Stimulated activated CD8-positive, alpha-beta memory T cell treated with anti-CD3 and anti-CD28 coated beads, Interleukin-7, amount 100 ng/mL, for 48 hours (primary cell): ENCODE results near the gene PRDM8.

ENCODE experiments used
- DNase-seq, 2 donors: peaks; one replicate each; pipeline ENCODE4 v3.0.0-alpha.2; 2020; ENCODE audit warnings: low read depth in 1 of 2; ENCODE audit errors: extremely low read depth in 1 of 2

Gene PRDM8

DNA sequence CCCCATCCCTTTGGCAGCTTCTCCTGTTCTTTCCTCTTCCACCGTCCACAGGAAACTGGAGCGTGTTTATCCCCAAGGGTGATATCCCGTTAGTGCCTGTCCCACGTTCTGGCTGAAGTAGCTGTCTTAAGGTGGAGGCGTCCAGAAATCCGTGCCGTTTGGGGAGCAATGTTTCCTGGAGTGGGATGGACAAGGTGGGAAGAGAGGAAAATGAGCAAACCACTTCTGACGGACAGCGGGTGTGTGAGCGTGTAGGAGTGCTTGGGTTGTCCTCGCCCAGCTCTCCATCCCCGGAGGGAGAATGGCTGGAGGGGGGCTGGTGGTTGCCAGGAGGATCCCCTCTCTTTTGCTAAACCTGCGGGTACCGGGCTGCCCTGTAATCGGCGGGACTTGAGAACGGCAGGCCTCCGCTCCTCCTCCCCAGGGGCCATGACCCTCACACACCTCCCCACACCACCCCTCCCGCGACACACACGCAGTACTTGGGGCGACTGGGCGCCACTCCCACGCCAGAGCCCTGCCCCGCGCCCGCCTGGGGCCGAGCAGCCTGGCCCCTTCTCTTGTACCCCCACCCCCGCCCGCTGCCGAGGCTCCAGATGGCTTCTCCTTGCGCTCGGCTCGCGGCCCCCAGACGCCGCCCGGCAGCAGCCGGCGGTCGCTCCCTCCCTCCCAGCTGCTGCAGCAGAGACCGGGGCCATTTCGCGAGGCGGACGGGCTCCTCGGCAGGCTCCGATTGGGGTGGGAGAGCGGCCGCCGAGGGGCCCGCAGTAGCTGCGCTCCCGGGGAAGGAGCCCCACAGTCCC is 13.9 kb upstream of the PRDM8 start:
- no peak for DNase-seq

DNA sequence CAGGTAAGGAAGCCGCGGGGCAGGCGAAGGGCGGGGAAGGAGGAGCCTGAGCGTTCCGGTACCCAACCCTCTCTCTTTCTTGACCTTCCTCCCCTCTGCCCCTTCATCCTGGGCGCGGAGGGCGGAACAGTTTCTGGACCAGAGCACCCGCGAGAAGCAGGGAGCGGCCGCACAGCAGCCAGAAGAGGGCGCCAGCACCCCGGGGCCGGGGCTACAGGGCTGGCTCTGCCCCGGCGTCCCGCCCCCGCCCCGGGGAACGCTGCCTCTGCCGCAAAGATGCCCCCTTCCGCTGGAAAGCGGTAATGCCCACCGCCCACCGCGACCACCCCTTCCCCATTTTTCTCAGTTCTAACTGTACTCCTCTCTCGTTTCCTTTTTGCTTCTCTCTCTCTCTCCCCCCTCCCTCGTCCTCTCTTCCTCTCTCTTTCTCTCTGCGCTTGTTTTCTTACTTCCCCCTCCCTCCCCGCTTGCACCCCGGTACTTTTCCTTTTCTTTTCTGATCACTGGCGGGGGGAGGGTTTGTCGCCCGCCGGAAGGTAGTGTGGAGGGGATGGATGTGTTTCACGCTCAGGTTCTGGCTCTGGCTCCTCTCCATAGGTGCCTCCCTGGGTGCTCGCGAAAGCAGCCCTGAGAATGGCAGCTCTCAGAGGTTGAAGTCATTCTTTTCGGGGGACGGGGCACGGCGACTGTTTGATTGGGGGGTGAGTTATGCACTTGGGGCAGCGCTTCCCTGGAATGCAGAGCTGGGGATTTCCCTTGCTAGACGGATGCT is 13.1 kb upstream of the PRDM8 start:
- DNase-seq, result peak; percentile 82 to 86

DNA sequence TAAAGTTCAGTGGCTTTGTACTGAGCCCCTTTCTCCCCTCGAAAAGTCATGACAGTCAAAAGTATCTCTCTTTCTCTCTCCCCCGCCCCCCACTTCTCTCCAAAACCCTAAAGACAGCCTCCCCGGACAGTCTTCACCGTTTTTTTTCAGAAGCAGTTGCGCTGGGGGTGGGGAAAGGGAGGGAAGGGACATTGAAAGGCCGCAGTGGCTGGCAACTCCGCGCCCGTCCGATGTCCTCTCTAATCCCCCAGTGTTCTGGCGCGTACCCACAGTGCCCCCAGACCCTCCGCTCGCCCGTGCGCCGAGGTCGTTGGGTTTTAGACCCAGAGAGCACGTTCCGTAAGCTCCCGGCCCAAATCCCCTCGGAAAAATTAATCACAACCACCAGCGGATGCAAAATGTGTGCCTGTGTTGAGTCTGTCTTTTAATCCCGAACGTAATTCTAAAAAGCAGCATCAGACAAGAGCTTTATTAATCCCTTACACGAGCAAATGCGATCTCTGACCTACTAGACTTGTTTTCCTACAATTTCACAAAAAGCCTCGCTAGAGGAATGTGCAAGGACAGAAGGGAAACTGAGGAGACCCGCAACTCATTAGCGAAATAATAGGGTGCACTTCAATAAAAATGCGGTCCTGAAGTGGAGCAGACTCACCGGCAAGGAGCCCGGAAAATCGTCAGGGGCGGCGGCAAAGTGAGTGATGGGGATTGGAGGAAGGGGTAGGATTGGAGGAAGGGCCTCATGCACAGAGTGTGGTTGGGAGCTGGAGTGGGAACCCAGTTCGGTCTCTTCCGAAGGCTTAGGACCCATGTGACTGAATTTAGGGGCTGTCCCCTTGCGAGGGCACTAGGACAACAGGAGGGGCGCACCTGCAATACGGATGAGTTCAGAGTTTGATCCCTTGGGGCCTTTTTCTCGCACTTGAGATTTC is 12.2 kb upstream of the PRDM8 start:
- no peak for DNase-seq

DNA sequence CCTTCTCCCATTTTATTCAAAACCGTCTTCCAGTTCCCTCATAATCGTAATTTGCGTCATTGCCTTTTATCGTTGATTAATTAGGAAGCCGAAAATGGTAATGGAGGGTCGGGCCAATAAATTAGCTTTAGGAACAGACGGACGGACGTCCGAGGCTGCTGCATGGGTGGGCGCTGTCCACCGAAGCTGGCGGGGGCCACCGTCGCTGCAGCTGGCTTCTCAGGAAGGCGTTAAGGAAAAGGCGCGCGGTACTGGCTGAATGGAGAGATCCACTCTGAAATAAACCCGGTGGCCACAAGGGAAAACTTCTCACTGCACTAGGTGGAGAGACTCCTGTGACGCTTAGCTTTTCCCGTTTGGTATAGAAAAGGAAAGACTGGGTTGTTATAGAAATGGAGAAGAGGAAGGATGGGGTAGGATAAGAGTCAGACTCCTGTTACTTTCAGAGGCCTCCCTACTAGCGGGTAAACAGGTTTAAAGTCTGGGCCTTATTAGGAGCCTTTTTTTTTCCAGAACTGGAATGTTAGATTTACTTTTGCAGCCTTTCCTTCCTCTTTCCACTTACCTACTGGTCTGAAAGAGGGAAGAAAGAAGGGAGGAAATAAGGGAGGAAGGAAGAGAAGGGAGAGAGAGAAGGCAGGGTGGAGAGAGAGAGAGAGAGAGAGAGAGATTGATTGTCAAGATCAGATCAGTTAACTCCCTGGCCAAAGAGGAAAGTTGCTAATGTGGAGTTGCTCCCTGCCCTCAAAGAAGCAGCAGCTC is 11.3 kb upstream of the PRDM8 start:
- DNase-seq, result no peak

DNA sequence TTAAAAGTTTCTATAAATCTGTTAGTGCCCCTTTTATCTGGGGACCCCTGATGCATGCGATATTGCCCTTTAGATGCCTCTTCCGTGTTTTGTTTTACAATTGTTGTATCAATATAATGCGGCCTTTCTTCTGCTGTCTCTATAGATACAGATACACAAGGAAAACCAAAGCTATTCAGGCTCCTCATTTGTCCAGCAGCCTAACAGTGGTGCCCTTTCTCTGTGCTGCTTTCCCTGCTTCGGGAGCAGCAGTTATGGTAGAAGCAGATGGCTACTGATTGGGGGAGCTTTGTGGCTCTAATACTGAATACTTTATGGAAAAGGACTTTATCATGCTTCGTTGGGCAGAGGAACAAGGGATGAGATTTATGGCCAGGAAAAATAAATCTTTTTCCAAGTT is 10.6 kb upstream of the PRDM8 start:
- no peak for DNase-seq

DNA sequence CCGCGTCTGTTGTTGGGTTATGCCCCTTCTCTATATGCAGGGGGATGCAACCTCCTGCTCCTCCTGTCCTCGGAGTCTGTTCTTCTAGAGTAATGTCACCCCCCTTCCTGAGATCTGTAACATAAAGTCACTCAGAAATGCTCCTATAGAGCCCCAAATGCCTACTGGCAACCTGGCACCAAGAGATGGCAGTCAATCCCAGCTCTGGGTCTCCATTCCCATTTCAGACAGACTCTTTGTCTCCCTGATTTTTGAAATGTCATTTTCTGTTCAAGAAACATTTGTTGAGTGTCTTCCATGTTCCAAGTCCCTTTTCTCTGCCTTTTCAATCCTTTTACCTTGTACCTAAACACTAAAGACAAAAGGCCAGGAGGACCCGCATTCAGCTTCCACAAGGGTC is 9.6 kb upstream of the PRDM8 start:
- no peak for DNase-seq

DNA sequence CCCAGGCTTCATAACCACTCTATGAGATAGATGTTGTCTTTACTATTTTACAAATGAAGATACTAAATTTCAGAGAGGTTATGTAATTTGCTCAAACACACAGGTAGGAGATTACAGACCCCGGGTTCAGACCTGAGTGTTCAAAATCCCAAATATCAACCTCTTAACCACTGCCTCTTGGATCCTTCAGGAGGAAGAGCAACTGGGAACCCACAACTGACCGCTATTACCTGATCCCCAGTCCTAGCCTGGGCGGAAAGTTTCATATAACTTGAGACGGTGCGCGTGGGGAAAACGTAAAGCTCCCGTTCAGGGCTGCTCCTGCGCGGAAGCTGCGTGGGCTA is 8.9 kb upstream of the PRDM8 start:
- no peak for DNase-seq

DNA sequence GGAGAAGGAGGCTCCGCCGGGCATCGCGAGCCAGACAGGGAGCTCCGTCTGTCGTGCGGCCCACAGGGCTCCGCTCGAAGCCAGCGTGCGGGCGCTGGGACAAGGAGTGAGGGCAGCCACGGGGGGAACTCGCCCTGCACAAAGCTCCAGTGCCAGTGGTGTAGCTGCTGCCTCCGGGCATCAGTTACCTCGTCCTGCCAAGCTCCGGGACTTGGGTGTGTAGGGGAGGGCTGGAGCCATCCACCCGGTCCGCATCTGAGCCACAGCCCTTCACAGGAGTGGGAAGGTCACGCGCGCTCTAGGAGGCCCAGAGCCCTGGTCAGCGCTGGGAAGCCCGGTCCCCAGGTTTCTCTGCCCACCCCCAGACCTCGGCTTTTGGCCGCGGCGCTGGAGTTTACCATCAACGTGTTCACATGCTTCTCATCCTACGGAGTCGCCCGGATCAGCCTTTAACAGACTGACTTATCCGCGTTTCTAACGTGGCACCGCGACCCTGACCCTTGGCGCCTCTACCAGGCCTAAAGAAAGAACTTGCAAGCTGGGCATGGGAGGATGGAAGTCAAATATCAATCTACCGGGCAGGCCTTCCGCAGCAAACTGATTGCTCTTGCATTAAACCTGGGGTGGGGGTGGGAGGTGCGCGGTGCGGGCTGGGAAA is 8.4 kb upstream of the PRDM8 start:
- DNase-seq, result no peak

DNA sequence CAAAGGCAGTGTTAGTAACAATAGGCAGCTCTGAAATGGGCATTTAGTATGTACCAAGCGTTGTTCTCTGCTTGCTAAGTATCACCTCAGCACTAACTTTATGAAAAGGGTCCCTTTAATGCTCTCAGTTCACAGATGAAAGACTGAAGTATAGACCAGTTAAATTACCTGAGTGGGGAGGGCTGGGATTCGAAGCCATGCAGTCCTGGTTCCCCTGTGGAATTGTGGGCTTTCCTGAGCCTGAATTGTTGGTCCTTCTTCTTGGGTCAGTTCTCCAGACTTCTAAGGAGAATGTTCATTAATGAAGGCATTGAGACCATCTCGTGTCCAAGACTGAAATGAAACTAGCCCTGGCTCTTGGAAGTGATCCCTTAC is 7.7 kb upstream of the PRDM8 start:
- no peak for DNase-seq

DNA sequence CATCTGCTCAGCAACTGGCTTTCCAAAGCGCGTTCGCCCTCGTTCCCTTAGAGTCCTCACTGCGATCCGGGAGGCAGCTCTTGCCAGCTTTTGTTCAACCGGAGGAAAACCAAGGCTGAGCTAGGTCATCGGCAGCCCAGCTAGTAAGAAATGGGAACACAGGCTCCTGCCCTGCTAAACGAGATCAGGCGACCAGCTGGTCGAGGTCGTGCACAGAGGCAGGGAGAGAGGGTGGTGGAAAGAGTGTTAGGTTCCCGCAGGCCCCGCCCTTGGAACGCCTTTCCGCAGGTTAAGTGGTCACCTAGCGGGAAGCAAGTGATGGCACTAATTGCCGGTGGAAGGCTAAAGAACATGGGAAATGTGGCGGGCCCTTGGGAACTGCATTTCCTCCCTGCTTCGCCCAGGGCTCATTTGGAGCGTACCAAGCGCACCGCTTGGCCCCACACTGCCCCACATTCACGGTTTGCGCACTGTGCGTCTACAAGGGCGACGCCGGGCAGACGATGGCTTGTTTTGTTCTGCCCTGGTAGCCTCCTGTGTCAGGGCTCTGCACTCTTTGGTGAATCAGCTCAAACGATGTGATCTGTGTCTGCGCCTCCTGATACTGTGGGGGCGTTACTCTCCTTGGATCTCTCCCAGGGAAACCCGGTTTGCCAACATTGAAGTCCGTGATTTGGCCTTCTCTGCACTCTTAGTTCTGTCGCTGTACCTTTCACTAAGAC is 7.2 kb upstream of the PRDM8 start:
- DNase-seq, result no peak

DNA sequence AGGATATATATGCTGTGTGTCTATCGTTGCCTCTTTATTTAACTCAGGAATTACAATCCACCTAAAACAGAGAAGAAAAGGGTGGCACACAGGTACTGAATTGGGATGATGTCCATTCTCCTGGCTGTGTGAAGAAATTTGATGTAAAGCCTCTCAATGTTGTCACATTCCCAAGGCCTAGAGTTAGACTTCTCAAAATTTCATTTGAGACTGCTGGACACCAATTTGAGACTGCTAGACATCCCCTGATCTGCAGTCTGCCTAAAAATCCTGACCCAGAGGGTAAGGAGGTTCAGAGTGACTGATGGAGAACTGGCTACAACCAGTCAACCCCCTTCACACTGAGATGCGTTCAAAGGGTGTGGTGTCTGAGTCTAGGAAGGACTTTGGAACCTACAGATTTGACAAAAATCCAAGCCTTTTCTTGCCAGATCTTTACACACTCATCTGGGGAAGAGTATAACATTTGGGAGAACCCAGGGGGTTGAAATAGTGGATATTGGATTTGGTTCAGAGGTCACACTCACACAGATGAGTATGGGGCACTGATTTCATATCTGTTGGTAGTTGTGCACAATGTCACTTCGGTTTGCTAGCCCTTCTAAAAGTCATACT is 4.9 kb upstream of the PRDM8 start:
- no peak for DNase-seq

DNA sequence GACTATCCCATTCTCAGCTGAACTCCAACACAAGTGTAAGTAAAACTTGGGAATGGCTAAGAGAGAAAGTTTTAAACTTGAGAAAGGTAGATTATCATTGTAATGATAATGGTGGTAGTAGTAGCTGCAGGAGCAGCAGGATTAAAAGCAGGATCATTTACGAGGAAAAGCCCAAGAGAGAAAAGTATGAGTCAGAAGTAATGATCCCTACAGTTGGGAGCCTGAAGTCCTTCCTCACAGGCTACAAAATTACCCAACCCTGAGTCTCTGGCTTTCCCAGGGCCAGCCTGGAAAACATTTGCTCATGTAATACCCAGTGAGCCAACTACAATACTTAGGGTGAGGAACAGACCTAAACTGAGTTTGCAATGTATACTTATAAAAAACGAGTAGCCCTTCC is 4.4 kb upstream of the PRDM8 start:
- no peak for DNase-seq

DNA sequence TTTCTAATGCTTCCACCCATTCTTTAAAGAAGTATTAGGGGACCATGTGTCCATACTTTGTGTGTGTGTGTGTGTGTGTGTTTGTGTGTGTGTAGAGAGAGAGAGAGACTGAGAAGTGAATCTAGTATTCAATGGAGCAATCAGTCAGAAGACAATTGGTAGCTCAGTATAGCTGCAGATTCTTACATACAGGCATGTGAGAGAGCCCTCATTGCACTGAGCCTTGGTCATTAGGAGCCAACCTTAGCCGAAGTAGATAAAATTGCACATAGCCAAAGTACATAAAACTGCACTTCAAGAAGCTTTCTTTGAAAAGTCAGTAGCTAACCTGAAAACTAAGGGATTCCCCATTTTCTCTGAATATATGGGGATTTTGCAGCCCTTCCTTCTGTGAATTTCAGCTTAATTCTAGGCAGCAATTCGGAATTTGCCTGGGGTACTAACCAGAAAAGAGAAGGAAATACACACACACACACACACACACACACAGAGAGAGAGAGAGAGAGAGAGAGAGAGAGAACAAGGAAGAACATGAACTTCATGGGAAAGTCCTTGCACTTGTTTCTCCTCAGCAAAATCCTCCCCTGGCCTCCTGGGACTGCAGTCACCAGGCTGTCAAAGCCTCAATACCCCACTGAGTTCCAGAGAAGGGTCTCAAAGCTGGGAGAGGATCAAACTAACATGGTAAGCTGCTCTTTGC is 1.7 kb upstream of the PRDM8 start:
- no peak for DNase-seq

DNA sequence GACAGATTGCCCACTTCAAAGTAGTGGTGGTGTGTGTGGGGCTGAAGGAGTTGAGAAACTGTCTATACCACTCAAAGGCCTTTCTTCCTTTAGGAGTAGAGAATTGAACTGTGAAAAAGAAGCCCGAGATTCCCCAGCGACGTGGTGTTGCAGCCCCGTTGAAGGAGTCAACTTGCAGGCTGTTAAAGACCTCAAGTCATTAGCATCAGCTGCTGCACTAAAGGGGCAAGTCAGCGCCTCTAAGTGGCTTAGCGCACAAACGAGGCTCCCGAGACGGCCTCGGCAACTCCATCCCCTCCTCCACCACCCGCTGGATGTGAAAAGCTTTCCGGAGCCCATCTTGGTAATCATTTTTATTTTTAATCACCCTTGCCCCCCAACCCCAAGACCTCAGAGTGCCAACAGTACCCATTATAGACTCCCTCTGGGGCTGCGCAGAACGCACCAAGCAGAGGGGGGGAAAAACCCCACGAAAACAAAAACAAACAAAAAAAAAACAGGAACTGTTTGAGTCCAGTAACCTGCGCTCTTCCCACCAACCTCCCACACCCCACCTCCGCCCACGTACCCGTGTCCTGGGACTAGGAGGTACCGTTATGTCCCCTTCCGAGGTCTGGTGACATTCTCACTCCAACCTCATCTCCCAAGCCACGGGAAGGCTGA is 913 bp upstream of the PRDM8 start:
- no peak for DNase-seq

DNA sequence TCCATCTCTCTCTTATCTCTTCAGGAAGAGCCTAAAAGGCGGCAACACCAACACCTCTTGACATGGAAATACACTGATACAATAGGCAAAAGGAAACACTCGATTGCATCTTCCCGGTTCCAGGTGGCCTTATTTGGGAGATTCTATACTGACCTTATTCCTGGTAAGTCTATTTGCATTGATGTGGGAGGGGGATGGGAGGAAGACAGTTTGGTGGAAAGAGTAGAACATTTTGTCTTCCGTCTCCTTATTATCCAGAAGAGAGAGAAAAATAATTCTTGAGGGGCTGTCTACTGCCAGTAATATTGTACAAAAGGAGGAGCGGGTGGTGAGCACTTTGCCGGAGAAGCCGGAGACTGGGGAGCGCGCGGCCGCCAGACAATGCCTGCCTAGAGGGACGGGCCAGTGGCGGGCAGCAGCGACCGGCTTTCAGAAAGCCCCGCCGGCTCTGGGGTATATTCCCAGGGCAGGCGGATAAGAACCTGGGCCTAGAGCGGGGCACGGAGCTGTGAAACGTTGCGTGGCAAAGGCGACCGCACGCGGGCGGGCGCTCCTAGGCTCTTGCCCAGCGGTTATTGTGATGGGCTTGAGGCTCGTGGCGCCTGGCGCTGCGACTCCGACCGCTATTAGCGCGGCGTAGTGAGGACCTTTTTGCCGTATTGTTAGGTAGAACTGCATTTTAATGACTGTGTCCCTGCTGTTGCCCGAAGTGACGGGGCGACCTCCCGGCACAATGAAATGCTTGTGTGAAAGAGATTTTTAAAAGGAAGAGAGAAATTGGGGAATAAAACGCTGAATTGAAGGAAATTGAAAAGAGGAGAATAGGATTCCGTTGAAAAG is 518 bp downstream of the PRDM8 start:
- no peak for DNase-seq

DNA sequence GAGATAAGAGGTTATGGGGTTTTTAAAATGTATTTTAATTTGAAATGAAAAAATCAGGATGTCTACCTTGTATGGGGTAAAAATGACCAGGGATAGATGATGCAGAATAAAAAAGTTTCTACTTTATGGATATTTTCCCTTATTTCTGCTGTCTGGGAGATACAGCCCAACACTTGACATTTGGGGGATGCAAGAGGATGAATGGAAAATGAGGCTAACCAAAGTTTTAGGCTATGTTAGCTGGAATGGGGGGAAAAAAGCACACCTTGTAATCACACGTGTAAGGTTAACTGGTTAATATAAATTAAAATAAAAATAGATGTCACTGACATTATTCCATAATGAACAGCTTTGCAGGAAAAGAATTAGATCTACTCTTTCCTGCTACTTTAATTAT is 1.1 kb downstream of the PRDM8 start:
- DNase-seq, result no peak

DNA sequence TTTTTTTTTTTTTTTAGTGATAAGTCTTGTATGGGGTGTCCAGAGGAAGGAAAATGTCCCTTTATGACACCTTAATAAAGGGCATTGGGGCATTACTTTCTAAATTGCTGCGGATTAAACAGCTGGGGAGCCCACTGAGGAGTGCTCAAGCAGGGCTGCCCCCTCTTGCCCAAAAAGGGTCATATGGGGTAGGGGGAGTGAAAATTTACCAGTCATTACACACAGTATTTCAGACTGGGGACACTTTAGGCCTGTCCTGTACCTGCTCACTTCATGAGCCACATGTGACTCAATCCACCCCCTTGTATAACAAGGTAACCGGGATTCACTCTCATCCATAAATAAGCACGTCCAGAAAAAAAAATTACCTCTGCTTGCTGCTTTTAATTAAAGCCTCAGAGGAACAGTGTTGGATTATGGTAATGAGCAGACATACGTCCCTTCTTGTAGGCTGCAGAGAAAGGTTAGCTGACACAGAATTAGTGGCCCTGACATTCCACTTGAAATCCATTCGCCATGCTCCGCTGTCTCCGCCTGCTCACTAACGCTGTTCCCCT is 1.8 kb downstream of the PRDM8 start:
- DNase-seq, result no peak
